ENCODE measurements around the gene SERPINA5. TPM values are rescaled to one million over a fixed set of nuclear protein-coding genes. Genes with fewer than 3 reads are reported as not detected.

The SERPINA5 gene
- total and polyA plus RNA-seq, 2 donors (not counting 1 experiment from before 2014, with no cell fraction given) = not detected

DNA sequence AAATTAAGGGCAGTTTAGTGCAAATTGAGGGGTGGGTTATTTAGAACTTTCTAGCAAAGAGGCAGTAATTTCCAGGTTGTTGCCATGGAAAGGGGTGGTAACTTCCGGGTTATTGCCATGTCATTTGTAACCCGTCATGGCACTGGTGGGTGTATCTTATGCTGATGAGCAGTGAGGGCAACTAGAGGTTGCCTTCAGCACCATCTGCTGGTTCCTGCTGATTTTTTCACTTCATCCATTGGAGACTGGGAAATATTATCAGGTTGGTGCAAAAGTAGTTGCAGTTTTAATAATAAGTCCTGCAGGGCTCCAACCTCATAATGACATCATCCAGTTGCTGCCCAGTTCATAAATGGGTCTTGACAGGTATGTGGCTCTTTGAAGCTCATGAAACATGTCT is 44.4 kb upstream of the SERPINA5 start:
- Histone ChIP-seq H3K4me3 (replicated peaks in 1 of 4; ENCODE audit: control extremely low read depth in 1 of 4, insufficient read depth in 1 of 4, low read depth in 3 of 4, low read length in 4 of 4) (no peak overlapping the region), H3K9me3 (ENCODE audit: control insufficient read depth, insufficient read depth, low read depth, low read length) (no peaks in the 10 kb centered on the region), H3K4me2 (ENCODE audit: extremely low read depth, insufficient read depth, low read length) (no peak overlapping the region), H3K9ac (ENCODE audit: insufficient read depth, low read length) (no peak overlapping the region), H3K27ac (ENCODE audit: insufficient read depth, low read length) (no peak overlapping the region), H2AFZ (ENCODE audit: low read length) (no peak overlapping the region), H3K79me2 (ENCODE audit: control insufficient read depth, insufficient read depth, low read length) (no peaks in the 10 kb centered on the region), H3K4me1 (ENCODE audit: control insufficient read depth, extremely low read depth, insufficient read depth, low read length) (no peaks in the 10 kb centered on the region), H3K36me3 (ENCODE audit: control insufficient read depth, insufficient read depth, low read length) (no peaks in the 10 kb centered on the region), H4K20me1 (ENCODE audit: control insufficient read depth, extremely low read depth, insufficient read depth, low read length) (no peaks in the 10 kb centered on the region), H3K27me3 (ENCODE audit: control insufficient read depth, insufficient read depth, low read length) (no peaks in the 10 kb centered on the region)
- DNase-seq (ENCODE audit: low read depth in 2 of 2) = no peak
- TF ChIP-seq, protein P1, sequence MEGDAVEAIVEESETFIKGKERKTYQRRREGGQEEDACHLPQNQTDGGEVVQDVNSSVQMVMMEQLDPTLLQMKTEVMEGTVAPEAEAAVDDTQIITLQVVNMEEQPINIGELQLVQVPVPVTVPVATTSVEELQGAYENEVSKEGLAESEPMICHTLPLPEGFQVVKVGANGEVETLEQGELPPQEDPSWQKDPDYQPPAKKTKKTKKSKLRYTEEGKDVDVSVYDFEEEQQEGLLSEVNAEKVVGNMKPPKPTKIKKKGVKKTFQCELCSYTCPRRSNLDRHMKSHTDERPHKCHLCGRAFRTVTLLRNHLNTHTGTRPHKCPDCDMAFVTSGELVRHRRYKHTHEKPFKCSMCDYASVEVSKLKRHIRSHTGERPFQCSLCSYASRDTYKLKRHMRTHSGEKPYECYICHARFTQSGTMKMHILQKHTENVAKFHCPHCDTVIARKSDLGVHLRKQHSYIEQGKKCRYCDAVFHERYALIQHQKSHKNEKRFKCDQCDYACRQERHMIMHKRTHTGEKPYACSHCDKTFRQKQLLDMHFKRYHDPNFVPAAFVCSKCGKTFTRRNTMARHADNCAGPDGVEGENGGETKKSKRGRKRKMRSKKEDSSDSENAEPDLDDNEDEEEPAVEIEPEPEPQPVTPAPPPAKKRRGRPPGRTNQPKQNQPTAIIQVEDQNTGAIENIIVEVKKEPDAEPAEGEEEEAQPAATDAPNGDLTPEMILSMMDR (conservative IDR thresholded peaks at IDR 0.05 in 1 of 2, IDR thresholded peaks at IDR 0.05 in 1 of 2; ENCODE audit: low read depth in 1 of 2, low read length in 2 of 2) = no peak
- TF ChIP-seq EZH2 (IDR thresholded peaks at IDR 0.05; ENCODE audit: low read length, missing control alignments) = no peak

DNA sequence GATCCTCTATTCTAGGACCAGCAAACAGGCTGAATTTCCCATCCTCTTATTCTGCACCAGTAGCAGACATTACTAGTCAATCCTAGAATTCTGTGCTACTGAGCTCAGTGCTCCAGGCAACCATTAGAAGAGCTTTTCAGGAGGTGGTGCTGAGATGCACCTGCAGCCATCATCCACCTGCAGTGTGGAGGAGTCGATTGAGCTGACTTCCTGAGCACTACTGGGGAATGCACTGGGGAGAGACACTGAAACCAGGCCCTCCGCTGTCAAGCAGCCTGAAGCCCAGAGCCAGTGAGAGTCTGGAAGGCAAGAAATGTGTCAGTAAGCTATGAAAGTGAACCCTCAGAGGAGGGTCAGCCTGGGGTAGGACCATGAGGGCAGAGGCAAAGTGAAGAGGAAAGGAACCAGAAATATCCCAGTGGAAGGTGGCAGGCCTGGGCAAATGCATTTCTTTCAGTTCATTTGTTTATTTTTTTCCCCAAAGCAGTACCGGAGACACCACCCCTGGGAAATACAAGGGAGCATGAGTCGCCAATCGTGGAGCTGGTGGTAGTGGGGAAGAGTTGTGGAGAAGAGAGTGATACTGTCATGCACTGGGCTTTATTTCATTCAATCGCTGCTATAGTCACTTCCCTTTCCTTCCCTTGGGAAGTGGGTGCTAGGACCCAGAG is 43.0 kb upstream of the SERPINA5 start:
- no peak for DNase-seq (ENCODE audit: low read depth in 2 of 2)
- Histone ChIP-seq H2AFZ (ENCODE audit: low read length) (no peak overlapping the region), H3K36me3 (ENCODE audit: control insufficient read depth, insufficient read depth, low read length) (no peaks in the 10 kb centered on the region)

DNA sequence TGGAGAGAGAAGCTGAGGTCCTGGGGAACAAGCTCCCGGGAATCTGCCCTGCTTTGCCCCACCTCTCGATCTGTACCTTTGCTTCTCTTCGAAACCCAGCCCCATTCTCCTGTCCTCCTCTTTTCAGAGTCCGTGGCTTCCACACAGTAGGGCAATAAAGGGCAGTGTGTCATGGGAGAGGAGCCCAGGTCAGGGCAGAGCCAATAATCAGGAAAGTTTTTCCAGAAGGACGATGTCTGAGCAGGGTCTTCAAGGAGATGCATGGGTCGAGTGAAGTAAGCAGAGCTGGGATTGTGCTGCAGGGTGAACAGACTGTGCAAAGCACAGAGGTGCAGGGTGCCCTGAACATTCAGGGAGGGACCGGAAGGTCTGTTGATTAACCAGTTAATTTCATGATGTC is 42.0 kb upstream of the SERPINA5 start:
- TF ChIP-seq EZH2 (IDR thresholded peaks at IDR 0.05; ENCODE audit: low read length, missing control alignments) = no peak
- Histone ChIP-seq H3K79me2 (ENCODE audit: control insufficient read depth, insufficient read depth, low read length) (no peaks in the 10 kb centered on the region), H3K27ac (ENCODE audit: insufficient read depth, low read length) (no peak overlapping the region), H3K9me3 (ENCODE audit: control insufficient read depth, insufficient read depth, low read depth, low read length) (no peaks in the 10 kb centered on the region), H2AFZ (ENCODE audit: low read length) (no peak overlapping the region), H4K20me1 (ENCODE audit: control insufficient read depth, extremely low read depth, insufficient read depth, low read length) (no peaks in the 10 kb centered on the region), H3K4me2 (ENCODE audit: extremely low read depth, insufficient read depth, low read length) (no peak overlapping the region), H3K27me3 (ENCODE audit: control insufficient read depth, insufficient read depth, low read length) (no peaks in the 10 kb centered on the region), H3K9ac (ENCODE audit: insufficient read depth, low read length) (no peak overlapping the region), H3K36me3 (ENCODE audit: control insufficient read depth, insufficient read depth, low read length) (no peaks in the 10 kb centered on the region), H3K4me1 (ENCODE audit: control insufficient read depth, extremely low read depth, insufficient read depth, low read length) (no peaks in the 10 kb centered on the region), H3K4me3 (replicated peaks in 1 of 4; ENCODE audit: control extremely low read depth in 1 of 4, insufficient read depth in 1 of 4, low read depth in 3 of 4, low read length in 4 of 4) (no peak overlapping the region)
- DNase-seq (ENCODE audit: low read depth in 2 of 2) = no peak

More for the DNA sequence above, 43.0 kb upstream of the SERPINA5 start:
- Histone ChIP-seq H3K79me2 (ENCODE audit: control insufficient read depth, insufficient read depth, low read length) (no peaks in the 10 kb centered on the region), H3K4me2 (ENCODE audit: extremely low read depth, insufficient read depth, low read length) (no peak overlapping the region), H4K20me1 (ENCODE audit: control insufficient read depth, extremely low read depth, insufficient read depth, low read length) (no peaks in the 10 kb centered on the region), H3K4me1 (ENCODE audit: control insufficient read depth, extremely low read depth, insufficient read depth, low read length) (no peaks in the 10 kb centered on the region), H3K27me3 (ENCODE audit: control insufficient read depth, insufficient read depth, low read length) (no peaks in the 10 kb centered on the region), H3K4me3 (replicated peaks in 1 of 4; ENCODE audit: control extremely low read depth in 1 of 4, insufficient read depth in 1 of 4, low read depth in 3 of 4, low read length in 4 of 4) (no peak overlapping the region), H3K9me3 (ENCODE audit: control insufficient read depth, insufficient read depth, low read depth, low read length) (no peaks in the 10 kb centered on the region), H3K27ac (ENCODE audit: insufficient read depth, low read length) (no peak overlapping the region), H3K9ac (ENCODE audit: insufficient read depth, low read length) (no peak overlapping the region)
- TF ChIP-seq, protein P1 (conservative IDR thresholded peaks at IDR 0.05 in 1 of 2, IDR thresholded peaks at IDR 0.05 in 1 of 2; ENCODE audit: low read depth in 1 of 2, low read length in 2 of 2) = no peak
- TF ChIP-seq EZH2 (IDR thresholded peaks at IDR 0.05; ENCODE audit: low read length, missing control alignments) = no peak

Measured in fibroblast of lung (primary cell).